Measurements from ENCODE around the gene PAFAH2. TPM values are rescaled to one million over a fixed set of nuclear protein-coding genes. Genes with fewer than 3 reads are reported as not detected.

Gene PAFAH2
- total RNA-seq, 4 donors from 2014 or later: 11.8 to 23.0 (median 17.1) TPM

GRCh38 chr1:25977801-25978200, 20.1 kb downstream of the PAFAH2 start:
- intact Hi-C loops (cut with DNase I; ENCODE audit: low total_unique reads): no loop called here

GRCh38 chr1:25973610-25974321, 24.1 kb downstream of the PAFAH2 start:
- intact Hi-C loops (cut with DNase I; ENCODE audit: low total_unique reads): no loop called here
- H3K4me3 ChIP-seq (ENCODE audit: low read depth, poor library complexity, severe bottlenecking): no peak overlapping the region
- DNase-seq (ENCODE audit: low spot score in 2 of 2): no peak
- 85 to 95% methylated on average over 6 of the region's 6 CpGs for WGBS, 2 donors
- no peak for TF ChIP-seq POLR2A (IDR thresholded peaks at IDR 0.05)
- no peak for TF ChIP-seq CTCF (IDR thresholded peaks at IDR 0.05)

More at GRCh38 chr1:25977801-25978200, 20.1 kb downstream of the PAFAH2 start:
- H3K4me3 ChIP-seq (ENCODE audit: low read depth, poor library complexity, severe bottlenecking): no peak overlapping the region
- TF ChIP-seq CTCF (IDR thresholded peaks at IDR 0.05) (no peak), POLR2A (IDR thresholded peaks at IDR 0.05) (no peak)
- DNase-seq (ENCODE audit: low spot score in 2 of 2): no peak
- WGBS, 2 donors: 81 to 92% methylated on average over 5 of the region's 5 CpGs

GRCh38 chr1:25971811-25972180, 26.1 kb downstream of the PAFAH2 start:
- TF ChIP-seq CTCF (IDR thresholded peaks at IDR 0.05) (no peak), POLR2A (IDR thresholded peaks at IDR 0.05) (no peak)
- no peak overlapping the region for H3K4me3 ChIP-seq (ENCODE audit: low read depth, poor library complexity, severe bottlenecking)
- 74 to 89% methylated on average over 1 of the region's 1 CpG for WGBS, 2 donors
- DNase-seq (ENCODE audit: low spot score in 2 of 2): no peak
- intact Hi-C loops (cut with DNase I; ENCODE audit: low total_unique reads): no loop called here

- WGBS, 2 donors: 75 to 76% methylated on average over 8 of the region's 8 CpGs
- DNase-seq (ENCODE audit: low spot score in 2 of 2): no peak
- intact Hi-C loops (cut with DNase I; ENCODE audit: low total_unique reads): no loop called here
- H3K4me3 ChIP-seq (ENCODE audit: low read depth, poor library complexity, severe bottlenecking): no peak overlapping the region
- no peak for TF ChIP-seq CTCF (IDR thresholded peaks at IDR 0.05)
- TF ChIP-seq POLR2A (IDR thresholded peaks at IDR 0.05): no peak
Measured at GRCh38 chr1:25971066-25971810, 26.6 kb downstream of the PAFAH2 start.

- TF ChIP-seq POLR2A (IDR thresholded peaks at IDR 0.05) (no peak), CTCF (IDR thresholded peaks at IDR 0.05) (no peak)
- DNase-seq (ENCODE audit: low spot score in 2 of 2): peak in 1 of 2 donors; percentile 53
- H3K4me3 ChIP-seq (ENCODE audit: low read depth, poor library complexity, severe bottlenecking): no peak overlapping the region
- WGBS, 2 donors: 92 to 93% methylated on average over 3 of the region's 3 CpGs
- intact Hi-C loops (cut with DNase I; ENCODE audit: low total_unique reads): no loop called here
Measured at GRCh38 chr1:25967308-25967707, 30.6 kb downstream of the PAFAH2 start.
